Keratinocyte (primary cell): Measurements from ENCODE around the gene DNAH17. TPM values are rescaled to one million over a fixed set of nuclear protein-coding genes. Genes with fewer than 3 reads are reported as not detected.
A peak's percentile ranks its signal among the peaks of the same experiment; 100 is the strongest.

Experiments
- DNase-seq: peaks from one replicate; pipeline ENCODE4 v3.0.0-alpha.2; 2011; ENCODE audit warnings: low read depth, missing footprints, low spot score
- FAIRE-seq: peaks from 2 replicates; lab custom pipeline; 2011; peaks lifted over from hg19 to GRCh38; lab: Jason Lieb, UNC
- H2AFZ ChIP-seq: 2 replicates; pipeline ENCODE4 v1.6.0; 2012; ENCODE audit warnings: low read length, control low read depth, inconsistent platforms; ENCODE audit not compliant: control insufficient read depth
- H3K27ac ChIP-seq: 2 replicates; pipeline ENCODE4 v1.5.1; 2011; ENCODE audit warnings: low read length; ENCODE audit not compliant: control insufficient read depth, insufficient read depth
- H3K27me3 ChIP-seq: 3 replicates; pipeline ENCODE4 v1.6.0; 2011; ENCODE audit warnings: low read length; ENCODE audit not compliant: control insufficient read depth, insufficient read depth; ENCODE audit errors: extremely low read depth
- H3K36me3 ChIP-seq, 2 experiments: 2 replicates in 1 of 2; 3 replicates in 1 of 2; pipeline ENCODE4 v1.5.1; 2011; ENCODE audit warnings: low read length in 2 of 2, mild to moderate bottlenecking in 1 of 2; ENCODE audit not compliant: control insufficient read depth in 2 of 2, insufficient read depth in 2 of 2; ENCODE audit errors: extremely low read depth in 1 of 2
- H3K4me1 ChIP-seq: 3 replicates; pipeline ENCODE4 v1.5.1; 2011; ENCODE audit warnings: low read length; ENCODE audit not compliant: control insufficient read depth, insufficient read depth; ENCODE audit errors: extremely low read depth
- H3K4me2 ChIP-seq: 3 replicates; pipeline ENCODE4 v1.6.0; 2011; ENCODE audit warnings: low read depth, low read length; ENCODE audit not compliant: control insufficient read depth, insufficient read depth; ENCODE audit errors: extremely low read depth
- H3K4me3 ChIP-seq, 3 experiments: fragments of 200-600 bp in 1 of 3; sonication (generic) in 1 of 3; 2 replicates in 2 of 3; 3 replicates in 1 of 3; pipeline ENCODE4 v1.5.1; 2011 to 2016; ENCODE audit warnings: low read length in 3 of 3, mild to moderate bottlenecking in 3 of 3, control low read depth in 2 of 3, inconsistent platforms in 1 of 3, low read depth in 1 of 3, mixed read lengths in 1 of 3, mixed run types in 1 of 3, moderate library complexity in 1 of 3; ENCODE audit not compliant: control insufficient read depth in 2 of 3, insufficient read depth in 2 of 3; ENCODE audit errors: extremely low read depth in 1 of 3
- H3K79me2 ChIP-seq: 2 replicates; pipeline ENCODE4 v1.6.0; 2012; ENCODE audit warnings: low read length; ENCODE audit not compliant: control insufficient read depth, insufficient read depth
- H3K9ac ChIP-seq: 3 replicates; pipeline ENCODE4 v1.6.0; 2011; ENCODE audit warnings: low read length; ENCODE audit not compliant: control insufficient read depth, insufficient read depth; ENCODE audit errors: extremely low read depth
- H3K9me1 ChIP-seq: 3 replicates; pipeline ENCODE4 v1.6.0; 2011; ENCODE audit warnings: low read length; ENCODE audit not compliant: control insufficient read depth, insufficient read depth; ENCODE audit errors: extremely low read depth
- H3K9me3 ChIP-seq: 2 replicates; pipeline ENCODE4 v1.5.1; 2012; ENCODE audit warnings: low read depth, low read length; ENCODE audit not compliant: control insufficient read depth
- H4K20me1 ChIP-seq: 3 replicates; pipeline ENCODE4 v1.6.0; 2011; ENCODE audit warnings: low read length; ENCODE audit not compliant: control insufficient read depth, insufficient read depth; ENCODE audit errors: extremely low read depth
- EZH2 ChIP-seq: IDR thresholded peaks from one replicate; pipeline ENCODE4 v1.6.1; 2012; ENCODE audit warnings: inconsistent platforms, mild to moderate bottlenecking, low read length, moderate library complexity
- dilution Hi-C: fragments of 300-500 bp; cut with MboI; formaldehyde crosslinking; loops from one replicate; pipeline ENCODE4 v1.7.0; 2020; ENCODE audit warnings: low sequenced_read_pairs; ENCODE audit not compliant: extremely low pct_ligation_motif_present
- polyA plus RNA-seq, 5 experiments: library from polyadenylated mRNA; depleted of rRNA in 3 of 5; stranded (reverse) in 3 of 5; stranded (forward) in 1 of 5; unstranded in 1 of 5; fragments of >200 nt; gene quantifications; 1 replicate in 1 of 5; 2 replicates in 3 of 5; 3 replicates in 1 of 5; pipeline versions ENCODE4 v1.2.1 to v1.2.3, GENCODE V29; 2011 to 2012; ENCODE audit warnings: missing spikeins in 2 of 5, low read depth in 1 of 5, low replicate concordance in 1 of 5
- TF ChIP-seq, protein P1 (sequence below), 3 experiments: IDR thresholded peaks in 1 of 3; conservative IDR thresholded peaks in 1 of 3; optimal IDR thresholded peaks in 1 of 3; 2 replicates in 2 of 3; 3 replicates in 1 of 3; pipeline versions ENCODE3 to v1.5.1; 2011; ENCODE audit warnings: low read length in 3 of 3, mild to moderate bottlenecking in 3 of 3, moderate library complexity in 2 of 3, control low read depth in 1 of 3, inconsistent platforms in 1 of 3; ENCODE audit not compliant: insufficient read depth in 2 of 3; ENCODE audit errors: extremely low read depth in 1 of 3

Gene DNAH17
- polyA plus RNA-seq, 1 donor (not counting 4 experiments of a cell fraction or from before 2014, with no cell fraction given): 0.16 TPM

DNA sequence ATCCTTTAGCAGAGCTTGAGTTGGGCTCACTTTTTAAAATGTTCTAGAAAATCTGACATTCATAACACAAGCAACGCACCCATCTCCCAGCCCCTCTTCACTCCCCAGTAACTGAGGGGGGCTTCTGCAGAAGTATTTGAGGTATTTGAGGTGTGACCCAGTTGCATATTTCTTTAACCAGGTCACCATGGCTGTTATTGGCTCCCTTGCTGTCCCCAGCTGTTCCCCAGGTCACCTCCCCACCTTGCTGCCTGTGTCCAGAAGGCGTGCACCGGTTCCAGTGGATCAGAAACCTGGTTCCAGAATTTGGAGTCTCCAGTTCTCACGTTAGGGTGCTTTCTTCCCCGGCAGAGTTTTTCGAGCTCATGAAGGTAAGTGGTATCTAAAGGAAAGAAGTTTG, 184.9 kb downstream of the DNAH17 start:
- FAIRE-seq (peak; percentile 23), DNase-seq (no peak)
- Histone ChIP-seq H3K9ac (peak overlapping the region; percentile 22), H3K4me3 (no peak overlapping the region), H3K9me1 (peaks cover 19% of the 10 kb centered on the region), H3K79me2 (peaks cover 79% of the 10 kb centered on the region), H3K27me3 (no peaks in the 10 kb centered on the region), H2AFZ (no peak overlapping the region), H4K20me1 (peaks cover 26% of the 10 kb centered on the region), H3K4me1 (peaks cover 36% of the 10 kb centered on the region), H3K4me2 (peak overlapping the region; percentile 45), H3K9me3 (no peaks in the 10 kb centered on the region), H3K36me3 (peaks cover 13 to 40% of the 10 kb centered on the region in 2 experiments), H3K27ac (peak overlapping the region; percentile 69)
- dilution Hi-C loops: no loop called here
- TF ChIP-seq, protein P1, sequence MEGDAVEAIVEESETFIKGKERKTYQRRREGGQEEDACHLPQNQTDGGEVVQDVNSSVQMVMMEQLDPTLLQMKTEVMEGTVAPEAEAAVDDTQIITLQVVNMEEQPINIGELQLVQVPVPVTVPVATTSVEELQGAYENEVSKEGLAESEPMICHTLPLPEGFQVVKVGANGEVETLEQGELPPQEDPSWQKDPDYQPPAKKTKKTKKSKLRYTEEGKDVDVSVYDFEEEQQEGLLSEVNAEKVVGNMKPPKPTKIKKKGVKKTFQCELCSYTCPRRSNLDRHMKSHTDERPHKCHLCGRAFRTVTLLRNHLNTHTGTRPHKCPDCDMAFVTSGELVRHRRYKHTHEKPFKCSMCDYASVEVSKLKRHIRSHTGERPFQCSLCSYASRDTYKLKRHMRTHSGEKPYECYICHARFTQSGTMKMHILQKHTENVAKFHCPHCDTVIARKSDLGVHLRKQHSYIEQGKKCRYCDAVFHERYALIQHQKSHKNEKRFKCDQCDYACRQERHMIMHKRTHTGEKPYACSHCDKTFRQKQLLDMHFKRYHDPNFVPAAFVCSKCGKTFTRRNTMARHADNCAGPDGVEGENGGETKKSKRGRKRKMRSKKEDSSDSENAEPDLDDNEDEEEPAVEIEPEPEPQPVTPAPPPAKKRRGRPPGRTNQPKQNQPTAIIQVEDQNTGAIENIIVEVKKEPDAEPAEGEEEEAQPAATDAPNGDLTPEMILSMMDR (optimal IDR thresholded peaks at IDR 0.05 in 1 of 3, IDR thresholded peaks at IDR 0.05 in 1 of 3, conservative IDR thresholded peaks at IDR 0.05 in 1 of 3; ENCODE audit: extremely low read depth in 1 of 3, insufficient read depth in 2 of 3, low read length in 3 of 3): no peak
- no peak for TF ChIP-seq EZH2

DNA sequence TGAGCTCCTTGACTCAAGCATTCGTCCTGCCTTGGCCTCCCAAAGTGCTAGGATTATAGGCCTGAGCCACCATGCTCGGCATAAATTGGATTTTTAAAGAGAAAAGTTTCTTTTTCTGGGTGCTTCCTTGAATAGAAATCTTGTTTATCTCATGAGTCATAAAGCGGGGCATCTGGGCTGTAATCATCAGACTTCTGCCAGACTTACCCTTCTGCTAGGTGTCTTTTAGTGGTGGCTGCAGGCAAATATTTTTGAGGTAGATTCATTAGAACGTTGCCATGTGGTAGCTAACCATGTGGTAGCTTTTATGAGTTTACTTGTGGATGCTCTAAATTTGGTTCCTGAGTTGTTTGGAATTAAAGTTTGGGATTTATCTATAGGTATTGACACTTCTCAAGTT, 185.4 kb downstream of the DNAH17 start:
- dilution Hi-C loops: no loop called here
- Histone ChIP-seq H3K4me1 (peaks cover 36% of the 10 kb centered on the region), H3K27me3 (no peaks in the 10 kb centered on the region), H2AFZ (no peak overlapping the region), H3K27ac (peak overlapping the region; percentile 69), H3K9ac (peak overlapping the region; percentile 50), H3K36me3 (peaks cover 13 to 37% of the 10 kb centered on the region in 2 experiments), H3K4me3 (peak overlapping the region in 1 of 3 experiments; percentile 48), H3K79me2 (peaks cover 79% of the 10 kb centered on the region), H4K20me1 (peaks cover 23% of the 10 kb centered on the region), H3K9me3 (no peaks in the 10 kb centered on the region), H3K9me1 (peaks cover 19% of the 10 kb centered on the region), H3K4me2 (peak overlapping the region; percentile 69)
- DNase-seq (no peak), FAIRE-seq (peak; percentile 83)
- TF ChIP-seq, protein P1 (optimal IDR thresholded peaks at IDR 0.05 in 1 of 3, IDR thresholded peaks at IDR 0.05 in 1 of 3, conservative IDR thresholded peaks at IDR 0.05 in 1 of 3; ENCODE audit: extremely low read depth in 1 of 3, insufficient read depth in 2 of 3, low read length in 3 of 3): no peak
- no peak for TF ChIP-seq EZH2
